ENCODE data around the gene POTEH.
"Not testable (repeated sequence)": the region's sequence is repeated elsewhere in the genome, so short reads cannot be mapped to it uniquely, and the experiment has no call there.

DNA sequence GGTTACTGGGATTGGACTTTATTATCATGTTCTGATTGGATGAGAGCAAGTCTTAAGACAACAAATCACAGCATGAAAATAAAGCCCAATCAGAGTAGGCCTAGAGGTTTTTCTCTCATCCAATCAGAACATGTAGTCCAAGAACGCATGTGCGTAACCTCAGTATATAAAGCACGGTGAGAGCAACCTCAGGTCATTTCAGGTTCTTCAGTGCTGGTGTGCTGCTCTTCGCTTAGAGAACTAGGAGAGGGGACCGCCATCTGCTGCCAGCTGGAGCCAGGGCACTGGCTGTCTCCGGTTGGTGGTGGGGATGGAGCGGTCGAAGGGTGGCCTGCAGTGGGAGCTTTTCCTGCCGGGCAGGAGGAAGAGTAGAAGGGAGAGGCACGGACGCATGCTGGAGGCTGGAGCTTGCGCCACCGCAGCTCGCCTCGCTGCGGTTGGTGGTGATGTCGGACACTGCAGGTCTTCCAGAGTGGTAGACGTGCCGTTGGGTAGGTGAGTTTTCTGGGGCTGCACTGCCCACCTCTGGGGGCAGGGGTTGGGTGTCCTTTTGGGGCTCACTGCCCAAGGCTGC is 47.5 kb upstream of the POTEH start:
- TF ChIP-seq, protein P1, sequence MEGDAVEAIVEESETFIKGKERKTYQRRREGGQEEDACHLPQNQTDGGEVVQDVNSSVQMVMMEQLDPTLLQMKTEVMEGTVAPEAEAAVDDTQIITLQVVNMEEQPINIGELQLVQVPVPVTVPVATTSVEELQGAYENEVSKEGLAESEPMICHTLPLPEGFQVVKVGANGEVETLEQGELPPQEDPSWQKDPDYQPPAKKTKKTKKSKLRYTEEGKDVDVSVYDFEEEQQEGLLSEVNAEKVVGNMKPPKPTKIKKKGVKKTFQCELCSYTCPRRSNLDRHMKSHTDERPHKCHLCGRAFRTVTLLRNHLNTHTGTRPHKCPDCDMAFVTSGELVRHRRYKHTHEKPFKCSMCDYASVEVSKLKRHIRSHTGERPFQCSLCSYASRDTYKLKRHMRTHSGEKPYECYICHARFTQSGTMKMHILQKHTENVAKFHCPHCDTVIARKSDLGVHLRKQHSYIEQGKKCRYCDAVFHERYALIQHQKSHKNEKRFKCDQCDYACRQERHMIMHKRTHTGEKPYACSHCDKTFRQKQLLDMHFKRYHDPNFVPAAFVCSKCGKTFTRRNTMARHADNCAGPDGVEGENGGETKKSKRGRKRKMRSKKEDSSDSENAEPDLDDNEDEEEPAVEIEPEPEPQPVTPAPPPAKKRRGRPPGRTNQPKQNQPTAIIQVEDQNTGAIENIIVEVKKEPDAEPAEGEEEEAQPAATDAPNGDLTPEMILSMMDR (IDR thresholded peaks at IDR 0.05) = not testable (repeated sequence)
- not testable (repeated sequence) for TF ChIP-seq POLR2A (IDR thresholded peaks at IDR 0.05)
